GM18870 (cell line): ENCODE measurements around the gene ZDHHC14.

Source experiments
- ATAC-seq: cut with Tn5 transposase; IDR thresholded peaks from one replicate; pipeline ENCODE4 v1.9.1; 2021; ENCODE audit warnings: moderate library complexity; ENCODE audit not compliant: unreplicated experiment

ZDHHC14 gene

DNA sequence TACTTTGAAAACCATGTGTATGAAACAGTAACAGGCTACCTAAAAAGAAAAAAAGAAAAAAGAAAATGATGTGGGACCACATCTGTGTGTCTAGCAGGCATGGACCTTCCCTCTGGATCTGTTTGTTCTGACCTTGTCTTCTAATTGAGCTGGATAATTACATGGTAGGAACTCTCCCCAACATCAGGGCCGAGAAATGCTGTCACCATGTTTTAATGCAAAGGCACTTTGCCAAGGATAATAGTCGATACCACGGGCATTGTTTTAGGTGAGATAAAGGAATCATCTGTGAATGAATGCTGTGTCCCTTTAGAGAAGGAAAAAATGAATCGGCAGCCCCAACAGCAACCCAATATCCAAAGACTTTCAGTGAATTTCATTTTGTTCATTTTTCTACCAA is 149.1 kb downstream of the ZDHHC14 start:
- ATAC-seq, result no peak

- ATAC-seq, result no peak
These were observed 149.8 kb downstream of the ZDHHC14 start for GRCh38 chr6:157530724-157531168.

DNA sequence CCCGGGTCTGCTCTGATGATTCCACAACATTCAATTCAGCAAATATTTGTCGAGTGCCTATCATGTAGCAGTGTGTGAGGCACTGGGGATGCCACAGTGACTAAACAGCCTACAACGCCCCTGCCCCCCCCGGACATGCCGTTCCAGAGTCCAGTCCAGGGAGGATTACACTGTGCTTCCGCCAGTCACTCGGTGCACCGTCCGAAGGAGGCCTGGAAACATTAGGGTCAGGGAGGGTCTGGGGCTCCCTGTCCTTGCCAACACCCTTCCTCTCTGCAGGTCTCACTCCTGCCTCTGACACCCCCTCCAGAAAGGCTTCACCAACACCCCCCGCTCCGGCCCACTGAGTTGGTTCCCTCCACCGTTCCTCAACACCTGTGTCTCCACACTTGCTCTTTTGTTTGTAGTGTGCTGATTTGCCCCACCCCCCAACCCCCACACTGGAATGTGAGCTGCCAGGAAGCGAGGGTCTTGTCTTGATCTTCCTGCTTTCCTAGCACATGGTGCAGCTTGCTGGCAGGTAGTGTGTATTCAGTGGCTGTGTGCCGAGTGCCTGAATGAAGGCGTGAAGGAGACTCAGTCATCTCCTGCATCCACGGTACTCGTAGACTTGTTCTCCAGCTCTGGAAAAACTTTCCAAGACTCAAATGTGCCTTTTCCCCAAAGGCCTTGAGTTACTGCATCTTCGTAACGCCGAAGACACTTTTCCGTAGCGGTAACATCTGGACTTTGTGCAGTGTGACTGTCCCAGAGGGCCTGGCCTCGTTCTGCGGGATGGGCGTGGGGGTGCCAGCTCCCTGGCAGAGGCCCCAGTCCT is 150.4 kb downstream of the ZDHHC14 start:
- no peak for ATAC-seq

DNA sequence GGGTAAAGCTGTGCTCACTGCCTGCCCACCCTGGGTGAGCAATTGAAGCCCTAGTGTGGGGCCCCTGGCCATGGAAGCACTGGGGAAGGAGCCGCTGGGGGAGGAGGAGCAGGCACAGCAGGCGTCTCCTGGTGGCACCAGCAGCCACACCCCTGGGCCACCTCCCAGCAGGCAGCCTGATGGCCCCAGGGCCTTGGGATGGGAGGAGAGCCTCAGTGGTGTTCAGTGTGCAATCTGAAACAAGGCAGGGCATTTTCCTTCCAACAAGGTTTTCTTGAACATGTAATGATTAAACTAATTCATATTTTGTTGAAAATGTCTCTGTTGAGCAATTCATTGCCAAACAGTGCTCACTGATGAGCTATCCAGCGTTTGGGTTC is 151.0 kb downstream of the ZDHHC14 start:
- no peak for ATAC-seq

DNA sequence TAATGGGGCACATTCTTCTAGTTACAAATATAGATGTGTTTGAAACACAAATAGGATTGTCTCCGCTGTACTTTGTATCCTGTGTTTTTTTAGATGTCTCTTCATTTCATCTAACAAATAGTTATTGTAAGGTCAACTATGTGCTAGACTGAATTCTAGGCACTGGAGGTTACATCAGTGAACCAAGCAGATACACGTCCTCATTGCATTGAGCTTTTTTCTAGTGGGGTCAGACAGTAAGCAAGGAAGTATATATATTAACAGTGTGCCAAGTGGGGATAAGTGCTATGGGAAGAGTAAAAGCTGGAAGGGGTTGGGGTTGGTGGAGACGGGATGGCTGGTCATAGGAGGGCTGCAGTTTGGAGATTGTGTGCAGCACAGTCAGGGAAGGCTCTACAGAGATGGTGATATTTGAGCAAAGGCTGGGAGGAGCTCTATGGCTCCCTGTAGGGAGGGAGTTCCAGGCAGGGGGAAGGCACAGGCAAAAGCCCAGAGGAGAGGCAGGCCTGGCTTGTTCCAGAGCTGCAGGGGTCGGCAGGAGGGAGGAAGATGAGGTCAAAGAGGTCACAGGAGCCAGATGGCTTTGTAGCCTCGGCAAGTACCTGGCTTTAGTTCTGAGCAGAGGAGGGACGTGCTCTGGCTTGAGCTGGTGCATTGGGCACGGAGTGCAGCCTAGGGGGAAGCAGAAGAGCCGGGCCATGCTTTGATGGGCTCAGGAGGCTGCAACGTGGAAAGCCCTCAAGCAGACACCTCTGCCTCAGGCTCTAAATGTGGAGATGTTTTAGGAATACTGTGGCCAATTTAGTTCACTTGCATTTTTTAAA is 152.3 kb downstream of the ZDHHC14 start:
- ATAC-seq, result no peak

- ATAC-seq, result no peak
These were observed 153.3 kb downstream of the ZDHHC14 start for GRCh38 chr6:157534134-157534871.

- no peak for ATAC-seq
These were observed 154.0 kb downstream of the ZDHHC14 start for GRCh38 chr6:157534977-157535339.

- peak; percentile 75 for ATAC-seq
These were observed 154.6 kb downstream of the ZDHHC14 start for GRCh38 chr6:157535340-157536222.

GRCh38 chr6:157536223-157536545 is 155.2 kb downstream of the ZDHHC14 start:
- ATAC-seq, result no peak

DNA sequence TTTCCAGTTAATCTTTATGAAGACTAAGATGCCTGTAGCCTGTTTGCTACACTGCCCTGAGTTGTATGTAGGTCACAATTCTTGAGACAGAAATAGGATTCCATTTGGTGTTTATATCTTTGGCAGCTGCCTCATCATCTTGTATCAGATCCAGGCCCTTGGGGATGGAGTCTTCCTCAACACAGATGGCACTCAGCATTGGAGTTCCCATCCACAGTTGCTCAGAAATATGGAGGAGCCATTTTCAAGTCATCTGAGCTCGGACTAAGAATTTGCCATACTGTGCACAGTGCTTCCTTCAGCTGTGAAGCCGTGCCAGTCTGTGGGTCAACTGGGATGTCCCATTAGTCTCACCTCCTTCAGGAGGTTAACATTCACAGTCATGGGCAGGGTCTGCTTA is 156.6 kb downstream of the ZDHHC14 start:
- no peak for ATAC-seq

GRCh38 chr6:157538168-157538567 is 157.2 kb downstream of the ZDHHC14 start:
- ATAC-seq, result no peak

GRCh38 chr6:157538698-157539097 is 157.7 kb downstream of the ZDHHC14 start:
- no peak for ATAC-seq

DNA sequence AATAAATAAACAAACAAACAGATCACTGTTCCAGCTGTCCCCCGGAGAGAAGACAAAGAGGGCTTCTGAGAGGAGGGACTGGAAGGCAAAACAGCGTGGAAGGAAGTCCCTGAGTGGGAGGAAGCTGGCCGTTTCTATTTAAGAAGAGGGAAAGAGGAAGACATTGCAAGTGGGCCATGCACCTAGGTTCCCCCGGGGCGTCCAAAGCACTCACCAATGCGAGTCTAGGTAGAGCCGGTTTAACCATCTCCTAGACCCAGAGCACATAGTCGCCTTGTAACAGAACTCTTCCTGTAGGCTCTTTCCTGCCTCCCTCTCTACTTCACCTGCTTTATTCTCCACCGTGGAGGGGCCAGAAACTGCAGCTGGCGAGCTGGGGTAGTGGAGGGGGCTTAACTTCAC is 158.4 kb downstream of the ZDHHC14 start:
- no peak for ATAC-seq

DNA sequence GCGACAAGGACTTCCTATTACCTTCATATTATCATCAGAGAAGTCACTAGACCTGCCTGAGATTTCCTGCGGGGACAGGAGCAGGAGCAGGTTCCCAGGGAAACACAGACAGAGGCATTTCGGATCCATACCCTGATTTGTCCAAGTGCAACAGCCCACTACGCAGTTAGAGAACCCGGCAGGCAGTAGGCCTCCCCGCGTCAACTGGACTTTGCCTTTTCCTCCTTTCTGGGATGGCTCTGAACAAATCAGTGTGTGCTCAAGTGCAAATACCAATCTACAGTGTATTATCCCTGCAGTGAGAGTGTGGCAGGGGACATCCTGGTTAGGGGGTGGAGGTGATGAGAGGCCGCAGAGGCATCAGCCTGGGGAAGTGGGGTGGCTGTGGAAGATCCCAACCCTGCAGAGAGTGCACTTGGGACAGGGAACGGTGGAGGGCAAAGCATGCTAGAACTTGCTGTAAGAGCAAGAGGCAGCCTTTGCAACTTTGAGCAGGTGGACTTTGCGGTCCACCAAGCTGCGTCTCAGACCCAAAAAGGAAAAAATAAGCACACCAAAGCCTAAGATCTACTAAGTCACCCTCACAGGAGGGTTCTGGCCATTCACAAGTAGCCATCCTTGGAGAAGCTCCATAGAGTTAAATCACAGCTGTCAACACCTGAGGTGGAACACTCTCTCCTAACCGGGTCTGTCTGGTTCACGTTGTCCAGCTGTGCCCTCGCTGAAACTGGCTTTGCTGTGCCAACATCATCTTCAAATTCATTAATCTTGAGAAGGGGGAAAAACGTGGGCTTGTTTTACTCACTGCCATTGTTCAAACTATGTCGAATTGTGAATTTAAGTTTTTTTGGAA is 159.1 kb downstream of the ZDHHC14 start:
- no peak for ATAC-seq

GRCh38 chr6:157541618-157542413 is 160.8 kb downstream of the ZDHHC14 start:
- no peak for ATAC-seq

GRCh38 chr6:157542414-157543160 is 161.6 kb downstream of the ZDHHC14 start:
- no peak for ATAC-seq

- ATAC-seq, result no peak
These were observed 165.3 kb downstream of the ZDHHC14 start for GRCh38 chr6:157546321-157546720.

DNA sequence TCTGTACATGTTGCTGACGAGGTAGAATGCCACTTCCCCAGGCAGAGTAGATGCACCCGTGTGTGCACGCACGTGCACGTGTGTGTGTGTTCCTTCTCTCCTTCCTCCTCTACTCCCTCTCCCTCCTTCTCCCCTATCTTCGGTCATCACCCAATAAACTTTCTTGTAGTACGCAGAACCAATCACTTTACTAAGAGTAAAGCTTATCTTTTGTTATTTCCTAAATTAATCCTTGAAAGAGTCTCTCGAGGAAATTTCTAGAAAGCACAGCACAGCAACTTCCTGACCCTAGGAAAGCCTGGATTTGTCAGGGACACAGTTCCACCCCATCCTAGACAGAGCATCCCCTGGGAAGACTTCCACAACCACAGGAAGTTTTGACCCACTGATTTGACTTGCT is 166.1 kb downstream of the ZDHHC14 start:
- no peak for ATAC-seq
